OCI-LY3 (cell line): ENCODE data around the gene LPXN.

Experiments
- CTCF ChIP-seq: fragments of 200-600, 300-600 bp; sonication (generic); IDR thresholded peaks from 2 replicates; pipeline ENCODE4 v1.5.1; 2014; ENCODE audit warnings: antibody characterized with exemption, low read length, low read depth
- EZH2phosphoT487 ChIP-seq: fragments of 200-600 bp; shearing (Covaris generic); IDR thresholded peaks from 2 replicates; pipeline ENCODE4 v1.6.1; 2018; ENCODE audit warnings: antibody characterized with exemption, mixed run types, low read depth

DNA sequence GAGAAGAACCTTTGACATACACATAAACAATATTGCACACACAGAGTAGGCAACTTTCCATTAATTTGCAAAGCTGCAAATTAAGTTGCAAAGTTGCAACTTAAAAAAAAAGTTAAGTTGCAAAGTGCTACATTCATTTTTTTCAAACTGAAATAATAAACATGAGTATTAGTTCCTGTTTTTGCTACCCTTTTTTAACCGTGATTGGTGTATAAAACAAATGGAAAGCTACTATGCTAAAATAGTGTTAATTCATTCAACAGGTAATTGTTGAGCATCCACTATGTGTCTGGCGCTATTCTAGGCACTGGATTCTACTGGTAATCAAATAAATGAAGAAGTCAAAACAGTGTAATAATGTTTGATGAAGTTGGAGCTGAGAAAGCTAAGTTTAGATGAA lies 11.3 kb upstream of the LPXN start:
- TF ChIP-seq CTCF, result no peak
- no peak for TF ChIP-seq EZH2phosphoT487
